H1 (cell line): ENCODE results near the gene ASH1L. TPM values are rescaled to one million over a fixed set of nuclear protein-coding genes. Genes with fewer than 3 reads are reported as not detected.
A peak's percentile ranks its signal among the peaks of the same experiment; 100 is the strongest.

Experiments
- CTCF ChIA-PET: fragments of 300-600 bp; sonication (Branson Sonifier 250); formaldehyde crosslinking; loops from one replicate; lab custom pipeline; 2021; ENCODE audit not compliant: partially characterized antibody; lab: Charles Lee
- POLR2A ChIA-PET: fragments of 300-600 bp; sonication (Branson Sonifier 250); formaldehyde crosslinking; loops from one replicate; lab custom pipeline; 2021; ENCODE audit warnings: inconsistent platforms; ENCODE audit not compliant: partially characterized antibody; lab: Charles Lee
- DNase-seq, 2 experiments: peaks; one replicate each; pipeline versions ENCODE4 v3.0.0 to v3.0.0-alpha.2; 2010 to 2022; ENCODE audit warnings: low spot score in 2 of 2, low read depth in 1 of 2, mixed read lengths in 1 of 2
- FAIRE-seq: peaks from 2 replicates; lab custom pipeline; 2011; peaks lifted over from hg19 to GRCh38; lab: Jason Lieb, UNC
- H2AFZ ChIP-seq: 2 replicates; pipeline ENCODE4 v1.8.1; 2012; ENCODE audit warnings: low read length, inconsistent platforms
- H2AK5ac ChIP-seq: 2 replicates; pipeline ENCODE4 v1.6.1; 2013; ENCODE audit warnings: low read depth, low read length
- H2BK120ac ChIP-seq: replicated peaks from 2 replicates; pipeline ENCODE3; 2013; ENCODE audit warnings: low read depth, low read length, inconsistent platforms
- H2BK12ac ChIP-seq: 2 replicates; pipeline ENCODE4 v1.6.1; 2013; ENCODE audit warnings: low read depth, low read length
- H2BK15ac ChIP-seq: 2 replicates; pipeline ENCODE4 v1.6.1; 2013; ENCODE audit warnings: low read length
- H2BK20ac ChIP-seq: 2 replicates; pipeline ENCODE4 v1.6.1; 2013; ENCODE audit warnings: low read length
- H2BK5ac ChIP-seq: 2 replicates; pipeline ENCODE4 v1.6.1; 2013; ENCODE audit warnings: low read depth, low read length
- H3K14ac ChIP-seq: 2 replicates; pipeline ENCODE4 v1.6.1; 2013; ENCODE audit warnings: inconsistent platforms; ENCODE audit not compliant: insufficient read length
- H3K18ac ChIP-seq: 2 replicates; pipeline ENCODE4 v1.6.1; 2013; ENCODE audit warnings: low read length; ENCODE audit errors: extremely low read depth
- H3K23ac ChIP-seq: 2 replicates; pipeline ENCODE4 v1.6.1; 2013; ENCODE audit warnings: inconsistent platforms; ENCODE audit not compliant: insufficient read length
- H3K23me2 ChIP-seq: 2 replicates; pipeline ENCODE4 v1.6.1; 2013; ENCODE audit warnings: low read depth, low read length
- H3K27ac ChIP-seq: 2 replicates; pipeline ENCODE4 v1.6.1; 2011; ENCODE audit warnings: low read depth, low read length, inconsistent platforms
- H3K27me3 ChIP-seq, 4 experiments: replicated peaks in 1 of 4; 1 replicate in 1 of 4; 2 replicates in 3 of 4; pipeline versions ENCODE4 v1.6.1 to v1.8.1; 2011 to 2013; ENCODE audit warnings: low read length in 3 of 4, mild to moderate bottlenecking in 3 of 4, inconsistent platforms in 2 of 4, mixed read lengths in 2 of 4, moderate library complexity in 1 of 4; ENCODE audit not compliant: control insufficient read depth in 3 of 4, insufficient read depth in 3 of 4; ENCODE audit errors: extremely low read depth in 1 of 4
- H3K36me3 ChIP-seq, 4 experiments: 2 replicates each; pipeline versions ENCODE4 v1.6.1 to v1.8.1; 2011 to 2013; ENCODE audit warnings: mild to moderate bottlenecking in 4 of 4, low read length in 3 of 4, moderate library complexity in 2 of 4, control low read depth in 1 of 4, inconsistent platforms in 1 of 4; ENCODE audit not compliant: insufficient read depth in 4 of 4, control insufficient read depth in 2 of 4
- H3K4ac ChIP-seq: replicated peaks from 2 replicates; pipeline ENCODE3; 2013; ENCODE audit warnings: low read length, low read depth, mixed read lengths, inconsistent platforms; ENCODE audit not compliant: insufficient read length
- H3K4me1 ChIP-seq, 4 experiments: replicated peaks in 1 of 4; 1 replicate in 1 of 4; 2 replicates in 3 of 4; pipeline versions ENCODE4 v1.6.1 to v1.8.1; 2011 to 2013; ENCODE audit warnings: low read length in 3 of 4, inconsistent platforms in 2 of 4, mixed read lengths in 1 of 4; ENCODE audit not compliant: insufficient read depth in 4 of 4, control insufficient read depth in 3 of 4
- H3K4me2 ChIP-seq, 2 experiments: 2 replicates each; pipeline versions ENCODE4 v1.6.1 to v1.8.1; 2011 to 2013; ENCODE audit warnings: low read depth in 2 of 2, low read length in 2 of 2, control low read depth in 1 of 2, inconsistent platforms in 1 of 2, mild to moderate bottlenecking in 1 of 2; ENCODE audit not compliant: insufficient read depth in 1 of 2
- H3K4me3 ChIP-seq, 4 experiments: fragments of 200-600, 300-600 bp in 1 of 4; sonication (generic), shearing (Covaris generic), sonication (Bioruptor Twin) in 1 of 4; 2 replicates each; pipeline versions ENCODE4 v1.5.1 to v1.8.1; 2011 to 2016; ENCODE audit warnings: low read length in 4 of 4, low read depth in 3 of 4, control low read depth in 2 of 4, inconsistent platforms in 2 of 4, mild to moderate bottlenecking in 2 of 4, mixed read lengths in 1 of 4, moderate library complexity in 1 of 4; ENCODE audit not compliant: insufficient read depth in 2 of 4; ENCODE audit errors: extremely low read depth in 1 of 4
- H3K56ac ChIP-seq: replicated peaks from 2 replicates; pipeline ENCODE3; 2013; ENCODE audit warnings: low read depth, mild to moderate bottlenecking, mixed read lengths, low read length, inconsistent platforms; ENCODE audit not compliant: insufficient read length
- H3K79me1 ChIP-seq: 2 replicates; pipeline ENCODE4 v1.6.1; 2013; ENCODE audit warnings: low read depth, low read length, control low read depth
- H3K79me2 ChIP-seq, 2 experiments: 2 replicates each; pipeline versions ENCODE4 v1.6.1 to v1.8.1; 2012 to 2013; ENCODE audit warnings: low read length in 2 of 2, mild to moderate bottlenecking in 2 of 2, inconsistent platforms in 1 of 2; ENCODE audit not compliant: insufficient read depth in 2 of 2, control insufficient read depth in 1 of 2
- H3K9ac ChIP-seq, 4 experiments: replicated peaks in 1 of 4; 1 replicate in 1 of 4; 2 replicates in 3 of 4; pipeline versions ENCODE4 v1.6.1 to v1.8.1; 2011 to 2013; ENCODE audit warnings: low read depth in 3 of 4, low read length in 3 of 4, control low read depth in 2 of 4, mild to moderate bottlenecking in 2 of 4, moderate library complexity in 2 of 4, inconsistent platforms in 1 of 4; ENCODE audit errors: extremely low read depth in 1 of 4
- H3K9me3 ChIP-seq, 2 experiments: 2 replicates each; pipeline versions ENCODE4 v1.6.1 to v1.8.1; 2012 to 2013; ENCODE audit warnings: mild to moderate bottlenecking in 2 of 2, moderate library complexity in 2 of 2, control low read depth in 1 of 2, inconsistent platforms in 1 of 2, low read depth in 1 of 2, low read length in 1 of 2, mixed read lengths in 1 of 2; ENCODE audit not compliant: insufficient read depth in 2 of 2
- H4K20me1 ChIP-seq, 2 experiments: replicated peaks in 1 of 2; 2 replicates each; pipeline versions ENCODE3 to v1.8.1; 2011 to 2013; ENCODE audit warnings: inconsistent platforms in 2 of 2, low read length in 2 of 2, mild to moderate bottlenecking in 1 of 2; ENCODE audit not compliant: insufficient read depth in 2 of 2, control insufficient read depth in 1 of 2
- H4K5ac ChIP-seq: 2 replicates; pipeline ENCODE4 v1.6.1; 2013; ENCODE audit warnings: low read length, low read depth, mixed read lengths, inconsistent platforms; ENCODE audit not compliant: insufficient read length
- H4K8ac ChIP-seq: 2 replicates; pipeline ENCODE4 v1.8.0; 2013; ENCODE audit warnings: mild to moderate bottlenecking, moderate library complexity, low read length, inconsistent platforms; ENCODE audit not compliant: insufficient read depth; ENCODE audit errors: extremely low read depth
- H4K91ac ChIP-seq: replicated peaks from 2 replicates; pipeline ENCODE3; 2013; ENCODE audit warnings: low read length, mixed read lengths, inconsistent platforms; ENCODE audit not compliant: insufficient read length
- BCL11A ChIP-seq, 2 experiments: IDR thresholded peaks; one replicate each; pipeline ENCODE4 v1.6.1; 2011; ENCODE audit warnings: low read depth in 2 of 2, low read length in 2 of 2, mild to moderate bottlenecking in 2 of 2
- SAP30 ChIP-seq: fragments of 300-600 bp; sonication (generic); IDR thresholded peaks from 2 replicates; pipeline ENCODE4 v1.7.1; 2012; ENCODE audit warnings: low read length, moderate library complexity, mild to moderate bottlenecking, inconsistent platforms; ENCODE audit not compliant: insufficient read depth, insufficient replicate concordance
- SIRT6 ChIP-seq: IDR thresholded peaks from one replicate; pipeline ENCODE4 v1.7.1; 2012; ENCODE audit warnings: low read length, inconsistent platforms
- SP4 ChIP-seq: IDR thresholded peaks from 2 replicates; pipeline ENCODE4 v1.6.1; 2012; ENCODE audit warnings: low read length, inconsistent platforms
- SRF ChIP-seq: IDR thresholded peaks from 2 replicates; pipeline ENCODE4 v1.6.1; 2011; ENCODE audit warnings: mild to moderate bottlenecking, low read depth, low read length, moderate library complexity
- TBP ChIP-seq: IDR thresholded peaks from 2 replicates; pipeline ENCODE4 v1.6.1; 2011; ENCODE audit warnings: low read depth, low read length, improper control_type of control experiment
- USF2 ChIP-seq: IDR thresholded peaks from 2 replicates; pipeline ENCODE4 v1.6.1; 2011; ENCODE audit warnings: low read length, improper control_type of control experiment
- WGBS, 2 experiments: shearing (Covaris generic) in 1 of 2; methylation state at CpG; one replicate each; pipeline versions ENCODE4 v1.1.6 to v1.1.7; 2013 to 2015; ENCODE audit warnings: low lambda C conversion rate in 2 of 2, mixed read lengths in 2 of 2, inconsistent platforms in 1 of 2, low coverage in 1 of 2, missing lambda C conversion rate in 1 of 2; ENCODE audit not compliant: insufficient replicate concordance in 2 of 2, insufficient coverage in 1 of 2, insufficient read length in 1 of 2; ENCODE audit errors: extremely low coverage in 1 of 2, missing lambda C conversion rate in 1 of 2; 5-methylcytosine and 5-hydroxymethylcytosine counted together
- polyA plus RNA-seq, 7 experiments: library from polyadenylated mRNA; depleted of rRNA in 3 of 7; stranded (reverse) in 5 of 7; unstranded in 2 of 7; fragments of >200 nt in 5 of 7; fragments of 200-250 nt in 2 of 7; gene quantifications; 1 replicate in 5 of 7; 2 replicates in 1 of 7; 4 replicates in 1 of 7; pipeline versions ENCODE4 v1.2.1 to v1.2.3, GENCODE V29; 2011 to 2013; ENCODE audit warnings: missing spikeins in 2 of 7, mixed read lengths in 2 of 7
- total RNA-seq: library from RNA; stranded (reverse); fragmentation: NEBNext Ultra II Directional; extraction: Animal tissue kit (Norgen Biotek cat#: 25700); gene quantifications from 2 replicates; pipeline ENCODE4 v1.2.1, GENCODE V29; 2021

ASH1L gene
- total and polyA plus RNA-seq, 2 of the 8 experiments (the other 6 are each of a cell fraction or from before 2014, with no cell fraction given), result 7.5 to 27.6 TPM

DNA sequence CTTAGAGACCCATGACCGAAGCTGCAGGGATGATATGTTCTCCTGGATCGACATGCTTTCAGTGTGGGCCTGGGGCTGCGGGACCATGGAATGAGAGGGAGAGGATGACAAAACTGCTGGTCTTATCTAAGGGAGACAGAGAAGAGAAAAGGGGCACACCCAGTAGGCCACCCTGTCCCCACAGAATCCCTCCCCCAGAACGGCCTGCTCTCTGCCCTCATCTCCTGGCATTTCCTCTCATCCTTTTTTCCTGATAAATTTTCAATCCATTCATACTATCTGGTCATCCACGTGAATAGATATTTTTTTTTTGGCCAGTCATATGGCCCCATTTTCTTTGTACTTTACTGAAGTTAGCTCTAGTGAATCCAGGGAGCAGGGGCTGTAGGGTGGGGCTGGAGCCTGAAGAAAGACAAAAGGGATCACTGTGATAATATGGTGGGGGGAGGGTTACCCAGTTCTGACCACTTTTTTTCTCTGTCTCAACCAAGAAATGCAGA, 261.2 kb downstream of the ASH1L start, which contains the start of gene PKLR:
PKLR (minus strand) TSS at position 97 of the 500 bp plus-strand sequence; CDS start at position 54, 43 bp downstream.
- H4K91ac ChIP-seq, result no peak within 1 kb of the TSS
- H3K23ac ChIP-seq, result no peak within 1 kb of the TSS
- H3K79me2 ChIP-seq, result no peaks in the 10 kb centered on the region
- ChIA-PET CTCF (interaction anchor here (1.4 to 2.9 kb wide), 5 partner anchors 9 to 51 kb away, joined by 4 to 11 read pairs (median 7); no protein-coding TSS in a partner anchor), POLR2A (interaction anchor here (1.2 kb wide), 1 partner anchor 39 kb away, joined by 3 read pairs; the partner anchor contains the start of gene SCAMP3)
- peaks cover under 1% of the 10 kb centered on the region; the same call in 1 of the 2 replicates for H3K23me2 ChIP-seq
- H3K4me2 ChIP-seq, result no peak within 1 kb of the TSS
- no peaks in the 10 kb centered on the region for H3K79me1 ChIP-seq
- H4K5ac ChIP-seq, result no peak within 1 kb of the TSS
- TF ChIP-seq SAP30 (no peak), TBP (no peak), USF2 (no peak), SIRT6 (no peak), BCL11A (IDR thresholded peaks at IDR 0.05; ENCODE audit: low read depth in 2 of 2, low read length in 2 of 2) (no peak), SRF (no peak), SP4 (no peak)
- H3K4ac ChIP-seq, result no peak within 1 kb of the TSS
- no peak within 1 kb of the TSS for H2BK20ac ChIP-seq
- H3K4me1 ChIP-seq, result peaks cover 0 to 10% (median 2%) of the 10 kb centered on the region in 4 experiments; a peak in 5 of 7 replicates
- H2AFZ ChIP-seq, result no peak within 1 kb of the TSS
- 96% methylated on average over 5 of the region's 5 CpGs; no CpG with 5 or more reads in 1 of the 2 experiments for WGBS, 2 experiments
- DNase-seq (no peak), FAIRE-seq (no peak)
- H3K18ac ChIP-seq, result no peak within 1 kb of the TSS
- no peaks in the 10 kb centered on the region for H3K36me3 ChIP-seq
- no peaks in the 10 kb centered on the region; a peak in 2 of 7 replicates for H3K27me3 ChIP-seq
- H4K20me1 ChIP-seq, result no peaks in the 10 kb centered on the region
- H3K56ac ChIP-seq, result no peak within 1 kb of the TSS
- H4K8ac ChIP-seq, result no peak within 1 kb of the TSS; the same call in 1 of the 2 replicates
- peak within 1 kb of the TSS; percentile 65; the same call in 1 of the 2 replicates for H2AK5ac ChIP-seq
- H2BK12ac ChIP-seq, result no peak within 1 kb of the TSS
- no peak within 1 kb of the TSS for H2BK5ac ChIP-seq
- H2BK15ac ChIP-seq, result no peak within 1 kb of the TSS
- H3K4me3 ChIP-seq, result no peak within 1 kb of the TSS
- H3K9me3 ChIP-seq, result no peaks in the 10 kb centered on the region
- H3K14ac ChIP-seq, result no peak within 1 kb of the TSS
- no peak within 1 kb of the TSS for H3K27ac ChIP-seq
- H3K9ac ChIP-seq, result no peak within 1 kb of the TSS
- no peak within 1 kb of the TSS for H2BK120ac ChIP-seq
